GM12801 (cell line): ENCODE results near the gene GOLGA6L7.

Experiments
- CTCF ChIP-seq: IDR thresholded peaks from one replicate; pipeline ENCODE4 v1.5.1; 2011; ENCODE audit warnings: control low read depth; ENCODE audit not compliant: insufficient read length; ENCODE audit errors: extremely low read depth

Gene GOLGA6L7

GRCh38 chr15:28891588-28891987 lies 43.1 kb upstream of the GOLGA6L7 start:
- TF ChIP-seq CTCF = no peak

DNA sequence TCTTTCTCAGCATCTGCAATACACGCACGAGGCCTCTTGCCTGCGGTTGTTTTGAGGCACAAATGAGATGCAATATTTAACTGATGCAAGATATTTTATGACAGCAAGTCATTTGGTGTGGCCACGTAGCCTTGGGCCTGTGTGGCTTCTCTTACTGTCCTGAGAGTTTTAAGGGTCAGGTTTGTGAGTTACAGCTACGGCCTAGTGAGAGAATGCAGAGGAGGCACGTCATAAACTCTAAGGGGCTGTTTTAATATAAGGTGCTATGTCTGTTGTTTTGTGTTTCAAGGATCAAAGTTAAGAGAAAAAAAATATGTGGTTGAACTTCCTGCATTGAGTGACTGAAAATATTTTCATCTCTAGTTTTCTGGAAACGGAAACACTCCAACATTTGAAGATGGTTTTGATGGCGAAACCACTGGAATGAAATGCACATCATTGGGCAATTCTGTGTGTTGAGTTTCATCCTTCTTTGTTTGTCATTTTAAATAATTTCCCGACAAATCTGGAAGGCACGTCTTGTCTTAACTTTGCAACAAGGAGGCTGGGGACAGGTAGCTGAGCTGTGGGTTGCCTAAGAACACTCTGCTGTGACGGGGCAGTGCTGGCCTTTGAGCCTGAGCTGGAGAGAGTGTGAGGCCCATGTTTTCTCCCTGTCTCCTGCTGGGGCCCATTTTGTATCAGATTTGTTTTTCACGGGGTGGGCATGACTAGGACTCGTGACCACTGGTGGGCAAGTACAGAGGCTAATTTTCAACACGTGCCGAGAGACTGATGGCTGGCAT lies 42.5 kb upstream of the GOLGA6L7 start:
- no peak for TF ChIP-seq CTCF

DNA sequence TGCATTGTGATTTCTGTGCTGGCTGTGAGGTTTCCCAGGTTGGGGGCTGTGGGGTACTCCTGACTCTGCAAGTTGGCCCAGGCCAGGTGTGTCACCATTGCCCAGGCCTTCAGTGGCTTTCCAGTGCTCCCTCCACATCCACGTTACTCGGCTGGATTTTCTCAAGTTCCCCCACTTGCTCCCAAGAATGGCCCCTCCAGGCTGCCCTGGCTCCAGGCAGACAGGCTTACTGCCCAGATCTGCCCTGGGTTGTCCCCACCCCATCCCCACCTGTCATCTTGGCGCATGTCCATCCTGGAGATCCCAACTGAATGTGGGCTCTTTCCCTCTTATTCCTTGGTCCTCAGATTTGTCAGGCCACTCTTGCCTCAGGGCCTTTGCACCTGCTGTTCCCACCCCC lies 40.9 kb upstream of the GOLGA6L7 start:
- no peak for TF ChIP-seq CTCF

DNA sequence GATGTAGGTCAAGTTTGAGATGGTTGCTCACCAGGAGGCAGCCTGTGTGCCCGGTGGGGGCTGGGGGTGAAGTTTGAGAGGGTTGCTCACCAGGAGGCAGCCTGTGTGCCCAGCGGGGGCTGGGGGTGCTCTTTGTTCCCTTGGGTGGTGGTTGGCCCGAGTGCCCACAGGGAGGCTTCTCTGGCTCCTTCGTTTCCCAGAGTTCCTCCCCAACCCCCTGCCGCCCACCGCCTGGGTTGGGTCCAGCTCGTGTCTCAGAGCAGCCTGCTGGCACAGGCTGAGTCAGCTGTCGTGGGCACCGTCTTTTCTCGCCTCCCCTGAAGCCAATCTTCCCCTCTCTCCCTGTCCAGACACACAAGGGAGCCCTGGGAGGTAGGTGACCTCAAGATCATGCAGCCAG lies 40.5 kb upstream of the GOLGA6L7 start:
- no peak for TF ChIP-seq CTCF

GRCh38 chr15:28888302-28888894 lies 40.0 kb upstream of the GOLGA6L7 start:
- TF ChIP-seq CTCF = no peak

- TF ChIP-seq CTCF = no peak
Observed at GRCh38 chr15:28887339-28888174, 39.1 kb upstream of the GOLGA6L7 start.
